HG03342 (cell line): ENCODE measurements around the gene SLC38A10.

Experiments used
- ATAC-seq: cut with Tn5 transposase; IDR thresholded peaks from one replicate; pipeline ENCODE4 v1.9.1; 2021; ENCODE audit warnings: mild to moderate bottlenecking, moderate library complexity; ENCODE audit not compliant: unreplicated experiment

Gene SLC38A10

GRCh38 chr17:81279278-81280275 lies 15.5 kb downstream of the SLC38A10 start:
- ATAC-seq: no peak

DNA sequence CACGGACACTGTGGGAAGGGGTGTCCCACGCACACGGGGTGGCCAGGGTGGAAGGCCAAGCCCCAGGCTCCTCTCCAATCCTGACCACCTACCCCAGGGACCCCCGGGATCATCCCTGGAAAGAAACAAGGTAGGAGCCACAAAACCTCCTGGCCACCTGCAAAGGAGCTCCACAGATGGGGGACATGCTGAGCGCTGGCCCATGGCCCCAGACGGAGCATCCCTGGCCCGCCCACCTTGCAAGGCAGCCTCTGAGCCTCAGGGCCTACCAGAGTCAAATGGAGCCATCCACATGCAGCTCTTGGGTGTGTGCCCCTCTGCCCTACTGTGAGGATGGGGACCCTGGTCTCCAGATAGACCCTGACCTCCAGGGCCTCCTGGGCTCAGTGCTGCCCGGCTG lies 16.3 kb downstream of the SLC38A10 start:
- ATAC-seq: no peak

- ATAC-seq: no peak
These were observed 17.0 kb downstream of the SLC38A10 start for GRCh38 chr17:81277946-81278693.

DNA sequence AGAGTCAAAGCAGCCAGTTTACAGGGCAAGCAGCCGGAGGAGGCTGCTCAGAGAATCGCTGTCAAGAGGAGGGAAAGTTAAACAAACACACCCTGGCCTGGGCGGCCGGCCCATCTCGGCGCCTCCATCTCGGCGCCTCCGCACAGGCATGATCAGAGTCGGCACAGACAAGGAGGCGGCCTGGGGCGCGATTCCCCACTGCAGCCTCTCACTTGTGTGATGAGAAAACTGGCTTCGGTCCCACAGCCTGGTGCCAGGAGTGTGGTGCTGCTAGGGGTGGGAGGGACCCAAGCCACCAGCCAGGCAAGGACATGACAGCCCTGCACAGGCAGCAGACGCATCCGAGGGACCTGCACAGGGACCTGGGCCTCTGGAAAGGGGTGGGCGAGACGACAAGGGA lies 17.7 kb downstream of the SLC38A10 start:
- ATAC-seq: no peak

DNA sequence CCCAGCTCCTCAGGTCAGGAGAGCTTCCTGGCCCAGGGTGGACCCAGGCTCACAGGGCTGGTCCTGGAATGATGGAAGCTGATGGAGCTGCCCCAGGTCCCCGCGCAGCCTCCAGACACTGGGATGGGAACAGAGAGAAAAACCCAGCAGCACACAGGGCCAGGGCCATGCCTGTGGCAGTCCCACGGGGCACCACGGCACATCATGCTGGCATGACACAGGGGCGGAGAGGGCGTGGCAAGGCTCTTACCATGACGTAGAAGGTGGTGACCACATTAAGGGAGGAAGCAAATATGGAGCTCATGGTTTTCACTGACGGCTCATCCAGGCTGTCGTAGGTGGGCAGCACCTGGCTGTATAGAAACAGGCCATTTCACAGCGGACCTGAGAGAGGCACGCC lies 18.3 kb downstream of the SLC38A10 start:
- no peak for ATAC-seq

GRCh38 chr17:81274471-81274855 lies 20.6 kb downstream of the SLC38A10 start:
- ATAC-seq: no peak

DNA sequence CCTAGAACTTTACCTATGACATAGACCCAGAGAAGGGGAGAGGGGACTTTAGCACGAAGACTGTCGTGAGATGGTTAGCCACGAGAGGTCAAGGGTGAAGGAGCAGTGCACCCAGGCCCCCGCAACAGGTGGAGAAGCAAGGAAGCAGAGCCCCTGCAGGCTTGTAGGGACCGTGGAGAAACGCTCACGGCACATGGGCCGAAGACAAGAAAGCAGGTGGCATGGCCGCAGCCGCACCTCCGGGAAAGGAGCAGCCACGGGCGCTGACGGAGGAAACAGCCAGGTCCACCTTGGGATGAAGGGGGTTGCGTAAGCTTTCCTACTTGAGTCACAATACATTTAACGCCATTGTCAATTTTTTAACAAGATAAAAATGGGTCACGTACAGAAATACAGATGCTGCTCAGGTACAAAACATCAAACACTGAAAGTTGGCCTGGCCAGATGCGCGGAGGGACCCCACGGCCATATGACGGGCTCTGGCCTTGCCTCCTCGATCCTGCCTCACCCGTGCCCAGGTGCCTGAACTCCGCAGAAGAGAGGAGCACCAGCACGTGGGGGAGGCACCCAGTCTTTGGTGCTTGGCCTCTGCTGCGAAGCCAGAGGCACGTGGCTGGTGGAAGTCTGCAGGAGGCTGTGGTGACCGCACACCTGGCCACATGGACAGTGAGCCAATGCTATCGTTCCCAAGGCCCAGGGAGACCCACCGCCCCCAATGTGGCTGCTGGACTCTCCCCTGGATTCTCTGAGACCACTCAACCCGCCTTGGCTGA lies 21.2 kb downstream of the SLC38A10 start:
- ATAC-seq: no peak

DNA sequence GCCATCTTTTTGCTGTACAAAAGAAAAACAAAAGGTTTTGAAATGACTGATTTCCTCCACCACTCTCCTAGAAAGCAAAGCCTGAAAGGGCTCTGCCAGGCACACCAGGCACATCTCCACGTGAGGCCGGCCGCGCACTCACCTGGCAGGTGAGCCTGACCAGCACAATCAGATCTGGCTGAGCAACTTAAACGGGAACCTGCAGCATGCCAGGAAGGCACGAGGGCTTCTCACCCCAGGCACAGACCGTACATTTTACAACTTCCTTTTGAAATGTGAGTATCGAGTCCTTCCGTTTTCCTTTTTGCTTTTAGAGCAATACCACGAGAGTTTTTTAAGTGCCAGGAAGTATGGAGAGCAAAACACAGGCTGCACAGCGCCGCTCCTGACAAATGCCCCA lies 22.5 kb downstream of the SLC38A10 start:
- no peak for ATAC-seq

- ATAC-seq: no peak
These were observed 23.9 kb downstream of the SLC38A10 start for GRCh38 chr17:81271226-81271625.

DNA sequence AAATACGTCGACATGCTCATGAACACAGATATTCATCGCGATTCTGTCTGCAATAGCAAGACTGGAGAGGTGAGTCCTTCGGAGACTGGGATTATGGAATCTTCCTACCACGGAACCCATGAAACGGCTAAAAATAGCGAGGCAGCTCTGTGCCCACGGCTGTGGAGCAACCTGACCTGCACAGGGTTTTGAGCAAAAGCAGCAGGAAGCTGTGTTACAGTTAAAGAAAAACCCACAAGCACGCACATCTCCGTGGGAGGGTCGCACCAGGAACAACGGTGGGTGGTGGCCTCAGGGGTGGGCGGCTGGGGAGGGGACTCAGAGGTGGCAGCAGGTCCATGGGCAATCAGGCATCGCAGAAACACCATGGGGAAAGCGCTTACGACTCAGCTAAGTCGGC lies 24.8 kb downstream of the SLC38A10 start:
- ATAC-seq: no peak

DNA sequence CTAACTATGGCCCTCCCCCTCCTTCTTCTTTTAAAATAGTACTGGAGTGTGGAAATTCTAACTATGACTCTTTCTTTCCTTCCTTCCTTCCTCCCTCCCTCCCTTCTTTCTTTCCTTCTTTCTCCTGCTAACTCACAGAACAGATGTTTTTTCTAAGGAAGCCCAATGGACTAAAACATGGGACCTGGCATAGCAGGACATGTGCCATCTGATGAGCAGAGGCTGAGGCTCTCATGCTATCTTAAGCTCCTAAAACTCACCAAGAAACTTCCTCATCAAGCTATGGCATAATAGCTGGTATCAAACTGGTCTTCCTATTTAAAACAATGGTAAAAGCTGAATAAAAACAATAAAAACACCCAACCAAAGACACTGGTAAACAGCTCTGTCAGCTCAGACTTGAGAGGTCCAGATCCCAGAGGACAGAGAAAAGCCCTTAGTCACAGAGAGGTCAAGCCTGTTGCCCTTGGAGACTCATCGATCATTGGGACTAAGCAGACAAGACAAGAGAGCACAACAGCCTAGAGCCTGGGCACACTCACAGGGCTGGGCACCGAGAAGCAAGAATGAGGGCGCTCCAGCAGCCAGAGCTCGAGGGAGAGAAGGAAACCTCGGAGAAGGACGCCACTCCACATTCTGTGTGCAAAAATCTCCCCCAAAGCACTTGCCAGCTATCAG lies 27.6 kb downstream of the SLC38A10 start:
- ATAC-seq: no peak

DNA sequence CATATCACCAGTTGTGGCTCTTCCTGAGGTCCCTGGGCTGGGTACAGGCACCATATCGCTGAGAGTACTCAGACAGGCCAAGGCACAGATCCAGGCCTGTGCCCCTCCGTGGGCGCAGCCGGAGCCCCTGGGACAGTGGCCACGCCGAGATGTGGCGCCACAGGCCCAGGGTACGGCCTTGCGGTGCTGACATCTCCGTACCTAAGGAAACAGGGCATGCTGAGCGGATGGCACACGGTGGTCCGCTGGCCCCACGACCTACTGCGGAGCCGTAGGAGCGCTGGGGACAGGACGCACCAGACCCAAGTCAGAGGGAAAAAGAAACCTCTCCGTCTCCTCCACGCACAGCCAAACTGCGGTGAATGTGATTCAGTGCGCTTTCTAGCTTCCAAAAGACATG lies 29.5 kb downstream of the SLC38A10 start:
- ATAC-seq: no peak

DNA sequence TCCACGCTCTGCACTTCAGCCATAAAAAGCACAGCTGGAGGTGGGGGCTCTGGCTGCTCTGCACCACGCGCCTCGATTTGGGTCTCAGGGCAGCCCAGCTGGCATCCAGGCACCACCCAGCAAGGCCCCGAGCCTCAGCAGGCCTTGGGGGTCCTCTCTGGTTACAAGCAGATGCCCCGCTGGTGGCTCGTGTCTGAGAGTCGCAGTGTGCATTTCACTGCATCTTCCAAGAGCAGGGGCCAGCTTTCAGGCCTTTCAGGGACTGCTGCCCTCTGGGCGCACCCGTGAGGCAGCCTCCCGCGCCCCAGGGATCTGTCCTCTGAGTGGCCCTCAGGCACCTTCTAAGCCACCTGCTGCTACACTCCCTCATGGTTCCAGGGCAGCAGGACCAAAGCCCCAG lies 30.5 kb downstream of the SLC38A10 start:
- ATAC-seq: no peak

GRCh38 chr17:81263371-81264181 lies 31.5 kb downstream of the SLC38A10 start:
- ATAC-seq: no peak

DNA sequence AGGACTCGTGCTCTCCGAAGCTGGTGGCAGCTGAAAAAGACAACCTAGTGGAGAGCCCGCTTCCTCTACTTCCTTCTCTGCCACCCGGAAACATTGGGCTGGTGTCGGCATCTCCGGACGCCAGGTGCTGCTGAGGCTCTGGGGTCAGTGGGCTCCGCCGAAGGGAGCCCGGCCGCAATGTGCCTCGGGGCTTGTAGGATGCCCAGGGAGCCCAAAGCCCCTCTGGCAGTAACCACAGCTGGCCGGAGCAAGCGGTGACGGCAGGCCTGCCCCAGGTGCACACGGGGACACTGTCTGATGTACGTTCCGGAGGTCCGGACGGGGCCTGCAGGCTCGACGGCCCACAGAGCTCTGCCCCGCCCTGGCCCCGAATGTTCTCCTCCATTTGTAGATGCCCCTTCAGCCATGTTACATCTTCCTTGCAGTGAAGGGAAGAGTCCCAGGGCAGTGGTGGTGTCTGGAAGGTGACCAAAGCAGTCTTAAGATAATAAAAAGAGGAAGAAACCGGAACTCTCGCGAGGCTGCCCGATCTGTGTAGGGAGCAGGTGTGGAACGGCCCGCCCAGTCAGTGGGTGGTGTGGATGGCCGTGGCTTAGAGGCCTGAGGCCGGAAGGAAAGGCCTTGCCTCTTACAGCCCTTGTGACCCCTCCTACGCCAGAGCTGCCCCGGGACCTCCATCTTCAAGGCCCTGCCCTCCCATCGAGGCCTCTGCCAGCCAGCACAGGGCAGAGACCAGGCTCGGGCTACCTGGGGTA lies 33.3 kb downstream of the SLC38A10 start:
- ATAC-seq: no peak

GRCh38 chr17:81261096-81261495 lies 34.0 kb downstream of the SLC38A10 start:
- ATAC-seq: no peak

DNA sequence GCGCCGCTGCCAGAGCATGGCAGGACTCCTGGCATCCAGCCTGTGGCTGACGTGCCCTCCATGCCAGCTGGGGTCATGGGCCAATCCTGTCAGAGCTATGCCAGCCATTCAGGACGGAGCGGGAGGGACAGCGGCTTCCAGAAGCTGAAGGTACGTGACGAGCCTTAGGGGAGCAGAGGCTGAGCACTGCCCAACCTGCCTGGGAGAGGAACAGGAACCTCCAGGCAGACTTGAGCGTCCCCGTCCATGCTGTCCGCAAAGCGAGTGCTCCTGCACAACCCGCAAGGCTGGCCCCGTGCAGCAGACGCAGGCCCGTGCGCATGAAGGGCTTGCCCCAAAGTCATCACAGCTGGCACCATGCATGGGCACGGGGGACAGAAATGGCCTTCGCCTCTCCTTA lies 34.5 kb downstream of the SLC38A10 start:
- ATAC-seq: no peak

GRCh38 chr17:81260171-81260570 lies 34.9 kb downstream of the SLC38A10 start:
- no peak for ATAC-seq

- ATAC-seq: no peak
These were observed 36.0 kb downstream of the SLC38A10 start for GRCh38 chr17:81259058-81259605.
